GM21576 (cell line): ENCODE measurements around the gene SLC39A11.
A peak's percentile ranks its signal among the peaks of the same experiment; 100 is the strongest.
"Not testable (repeated sequence)": the region's sequence is repeated elsewhere in the genome, so short reads cannot be mapped to it uniquely, and the experiment has no call there.

ENCODE experiments used
- ATAC-seq: cut with Tn5 transposase; IDR thresholded peaks from one replicate; pipeline ENCODE4 v1.9.1; 2021; ENCODE audit warnings: mild to moderate bottlenecking, moderate library complexity; ENCODE audit not compliant: unreplicated experiment

SLC39A11 gene

DNA sequence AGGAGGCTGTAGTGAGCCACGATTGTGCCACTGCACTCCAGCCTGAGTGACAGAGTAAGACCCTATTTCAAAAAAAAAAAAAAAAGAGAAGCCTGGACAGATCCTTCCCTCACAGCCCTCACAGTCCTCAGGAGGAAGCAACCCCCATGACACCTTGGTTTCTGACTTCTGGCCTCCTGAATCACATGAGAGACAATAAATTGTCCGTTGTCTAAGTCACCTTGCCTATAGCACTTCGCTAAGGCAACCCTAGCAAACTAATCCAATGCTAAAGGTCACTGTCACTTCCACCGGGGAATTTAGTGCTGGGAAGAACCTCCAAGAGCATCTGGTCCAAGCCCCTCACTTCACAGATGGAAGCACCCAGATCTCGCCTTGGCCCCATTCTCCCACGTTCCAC lies 18.9 kb upstream of the SLC39A11 start:
- no peak for ATAC-seq

DNA sequence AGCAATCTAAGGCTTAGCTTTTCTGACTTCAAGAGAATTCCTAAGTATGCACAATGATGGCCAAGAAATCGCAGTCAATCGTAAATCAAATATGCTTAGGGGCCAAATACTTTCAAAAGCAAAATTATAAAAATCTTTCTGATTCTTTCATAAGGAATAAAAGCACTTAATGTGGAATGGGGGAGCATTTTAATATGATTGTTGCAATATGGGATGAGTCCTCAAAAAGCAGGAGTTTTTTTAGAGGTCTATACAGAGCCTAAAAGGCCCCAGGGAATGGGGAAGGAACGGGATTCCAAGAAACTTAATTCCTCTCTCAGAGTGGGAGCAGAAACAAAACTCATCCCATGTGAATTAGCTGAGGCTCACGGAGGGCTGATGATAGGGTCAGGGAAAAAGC lies 14.7 kb upstream of the SLC39A11 start:
- ATAC-seq, result no peak

DNA sequence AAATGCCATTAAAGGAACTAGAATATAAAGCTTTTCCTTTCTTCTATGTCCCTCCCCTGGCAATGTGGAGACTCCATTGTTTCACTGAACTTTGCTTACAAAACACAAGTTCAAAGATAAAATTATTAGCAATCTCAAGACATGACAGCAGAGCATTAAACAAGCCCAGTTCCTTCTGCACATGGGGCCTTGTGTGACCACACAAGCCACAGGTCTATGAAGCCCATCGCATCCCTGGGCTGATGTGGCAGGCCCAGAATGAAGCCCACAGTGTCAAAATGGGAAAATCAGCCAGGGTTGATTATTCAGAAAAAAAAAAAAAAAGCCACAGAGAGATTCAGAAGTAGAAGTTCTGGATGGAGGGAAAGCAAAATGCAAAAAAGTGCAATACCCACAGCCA lies 12.9 kb upstream of the SLC39A11 start:
- ATAC-seq, result no peak

DNA sequence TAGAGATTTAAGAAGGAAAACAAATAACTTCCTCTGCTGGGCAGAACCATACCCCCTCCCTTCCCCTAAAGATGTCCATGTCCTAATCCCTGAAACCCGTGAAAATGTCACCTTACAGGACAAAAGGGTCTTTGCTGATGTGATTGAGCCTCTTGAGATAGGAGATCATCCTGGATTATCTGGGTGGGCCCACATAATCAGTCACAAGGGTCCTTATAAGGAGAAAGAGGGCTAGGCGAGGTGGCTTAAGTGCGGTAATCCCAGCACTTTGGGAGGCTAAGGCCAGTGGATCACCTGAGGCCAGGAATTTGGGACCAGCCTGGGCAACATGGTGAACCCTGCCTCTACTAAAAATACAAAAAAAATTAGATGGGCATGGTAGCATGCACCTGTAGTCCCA lies 12.0 kb upstream of the SLC39A11 start:
- no peak for ATAC-seq

DNA sequence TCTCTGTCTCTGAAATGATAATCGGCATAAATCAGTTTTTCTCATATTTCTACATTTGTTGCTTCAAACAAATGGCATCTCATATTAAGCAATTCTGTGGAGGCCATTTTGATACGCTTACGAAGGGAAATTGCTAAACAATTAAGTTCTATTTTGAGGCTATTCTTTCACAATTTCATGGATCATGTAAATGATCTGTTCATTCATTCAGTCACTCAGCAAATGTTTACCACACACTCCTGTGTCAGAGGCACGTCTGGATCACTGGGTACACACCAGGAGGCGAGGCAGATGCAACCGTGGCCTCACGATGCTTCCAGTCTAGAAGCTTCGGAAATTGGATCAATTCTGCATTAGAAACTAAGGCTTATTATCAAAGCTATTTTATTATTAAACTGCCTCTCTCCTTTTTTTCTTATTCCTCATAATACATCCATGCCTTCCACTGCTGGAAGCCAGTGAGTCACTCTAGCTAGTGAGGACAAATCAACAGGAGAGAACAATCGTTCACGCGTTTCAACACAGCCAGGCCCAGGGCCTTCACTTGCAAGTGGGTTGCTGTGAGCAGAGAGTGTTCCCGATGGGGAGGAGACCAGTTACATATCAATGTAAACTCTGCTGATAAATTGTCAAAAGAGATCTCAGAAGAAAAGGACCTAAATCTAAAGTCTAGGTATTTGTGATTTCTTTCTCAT lies 11.3 kb upstream of the SLC39A11 start:
- no peak for ATAC-seq

DNA sequence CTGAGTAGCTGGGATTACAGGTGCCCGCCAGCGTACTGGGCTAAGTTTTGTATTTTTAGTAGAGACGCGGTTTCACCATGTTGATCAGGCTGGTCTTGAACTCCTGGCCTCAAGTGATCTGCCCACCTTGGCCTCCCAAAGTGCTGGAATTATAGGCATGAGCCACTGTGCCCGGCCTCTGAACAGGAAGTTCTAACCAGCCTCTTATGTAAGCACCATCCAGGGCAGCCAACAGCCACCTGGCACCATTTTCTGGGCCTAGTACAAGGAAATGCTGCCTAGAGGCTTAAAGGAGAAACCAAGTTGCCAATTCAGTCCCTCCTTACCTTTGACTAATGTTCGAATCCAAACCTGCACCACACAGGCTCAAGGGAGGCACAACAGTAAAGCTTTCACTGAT lies 8.5 kb upstream of the SLC39A11 start:
- no peak for ATAC-seq

DNA sequence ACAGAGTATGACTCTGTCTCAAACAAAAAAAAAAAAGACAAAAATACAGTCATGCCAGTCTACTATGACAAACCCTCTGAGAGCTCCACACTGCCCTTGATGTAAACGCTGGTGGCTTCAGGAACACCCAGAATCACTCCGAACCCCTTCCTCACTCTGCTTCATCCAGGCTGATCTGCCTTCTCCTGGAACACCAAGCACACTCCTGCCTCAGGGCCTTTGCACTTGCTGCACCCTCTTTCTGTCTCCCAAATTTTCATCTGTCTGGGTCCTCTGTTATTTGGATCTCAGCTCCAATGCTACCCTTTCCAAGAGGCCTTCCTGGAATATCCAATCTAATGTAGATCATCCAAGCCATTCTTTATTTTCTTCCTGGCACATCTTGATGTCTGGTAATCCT lies 7.9 kb upstream of the SLC39A11 start:
- ATAC-seq, result no peak

DNA sequence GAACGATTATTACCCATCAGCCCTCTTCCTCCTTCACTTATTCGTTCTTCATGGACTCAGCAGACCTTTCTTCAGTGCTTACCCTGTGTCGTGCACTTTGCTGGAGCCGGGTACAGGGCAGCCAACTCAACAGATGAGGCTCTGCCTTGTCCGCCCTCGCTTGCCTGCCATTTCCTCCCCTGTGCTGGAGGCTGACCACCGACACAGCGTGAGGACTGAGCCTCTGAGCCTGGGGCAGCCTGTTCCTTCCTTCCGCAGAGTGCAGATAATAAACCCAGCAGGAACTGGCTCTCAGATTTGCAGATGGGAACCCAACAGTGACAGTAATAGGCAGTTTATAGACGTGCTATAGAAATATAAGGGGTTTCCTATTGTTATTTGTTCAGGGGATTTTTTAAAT lies 7.0 kb upstream of the SLC39A11 start:
- ATAC-seq, result no peak

DNA sequence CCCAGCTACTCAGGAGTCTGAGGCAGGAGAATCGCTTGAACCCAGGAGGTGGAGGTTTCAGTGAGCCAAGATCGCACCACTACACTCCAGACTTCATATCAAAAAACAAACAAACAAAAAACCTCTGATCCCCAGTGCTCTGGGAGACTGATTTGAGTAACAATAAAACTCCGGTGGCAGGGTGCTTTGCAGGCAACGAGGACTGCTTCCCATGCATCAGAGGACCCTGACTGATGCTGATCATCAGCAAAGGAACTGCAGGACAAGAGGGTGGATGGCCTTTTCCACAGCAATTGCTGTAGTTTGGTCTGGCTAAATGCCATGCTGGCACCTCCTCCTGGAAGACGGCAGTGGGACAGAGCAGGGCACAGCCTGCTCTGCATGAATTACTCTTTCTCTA lies 6.4 kb upstream of the SLC39A11 start:
- no peak for ATAC-seq

DNA sequence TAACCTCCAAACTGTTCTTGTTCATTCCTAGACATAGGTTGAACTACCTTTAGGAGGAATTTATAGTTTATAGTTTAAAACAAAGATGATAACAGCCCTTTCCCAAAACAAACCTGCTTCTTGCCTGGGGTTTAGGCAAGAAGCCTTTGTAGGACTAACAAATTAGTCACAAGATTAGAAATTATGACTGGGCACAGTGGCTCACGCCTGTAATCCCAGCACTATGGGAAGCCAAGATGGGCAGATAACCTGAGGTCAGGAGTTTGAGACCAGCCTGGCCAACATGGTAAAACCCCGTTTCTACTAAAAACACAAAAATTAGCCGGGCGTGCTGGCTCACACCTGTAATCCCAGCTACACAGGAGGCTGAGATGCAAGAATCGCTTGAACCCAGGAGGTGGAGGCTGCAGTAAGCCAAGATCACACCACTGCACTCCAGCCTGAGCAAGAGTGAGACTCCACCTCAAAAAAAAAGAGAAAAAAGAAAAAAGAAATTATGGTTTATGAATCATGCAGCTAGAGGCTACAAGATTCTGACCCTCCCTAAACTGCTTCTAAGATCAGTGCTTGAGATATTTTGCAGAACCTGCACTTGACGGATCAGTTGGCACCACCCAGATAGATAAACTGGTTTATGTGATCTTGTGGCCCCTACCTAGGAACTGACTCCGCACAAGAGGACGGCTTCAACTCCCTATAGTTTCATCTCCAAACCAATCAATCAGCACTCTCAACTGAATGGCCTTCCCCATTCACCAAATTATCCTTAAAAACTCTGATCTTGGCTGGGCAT lies 5.7 kb upstream of the SLC39A11 start:
- not testable (repeated sequence) for ATAC-seq

DNA sequence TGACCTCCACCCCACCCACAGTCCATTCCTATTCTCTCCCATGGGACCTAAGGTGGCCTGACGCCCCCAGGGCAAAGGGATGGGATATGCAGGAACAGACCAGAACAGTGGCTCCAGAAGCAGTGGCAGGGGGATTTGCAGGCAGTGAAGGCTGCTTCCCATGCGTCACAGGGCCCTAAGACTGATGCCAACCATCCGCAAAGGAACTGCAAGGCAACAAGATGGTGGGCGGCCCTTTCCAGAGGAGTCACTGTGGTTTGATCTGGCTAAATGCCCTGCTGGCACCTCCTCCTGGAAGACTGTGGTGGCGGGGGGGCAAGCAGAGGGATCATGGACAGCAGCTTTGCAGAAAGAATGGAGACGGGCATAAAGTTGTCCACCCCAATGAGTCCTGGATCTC lies 4.4 kb upstream of the SLC39A11 start:
- no peak for ATAC-seq

DNA sequence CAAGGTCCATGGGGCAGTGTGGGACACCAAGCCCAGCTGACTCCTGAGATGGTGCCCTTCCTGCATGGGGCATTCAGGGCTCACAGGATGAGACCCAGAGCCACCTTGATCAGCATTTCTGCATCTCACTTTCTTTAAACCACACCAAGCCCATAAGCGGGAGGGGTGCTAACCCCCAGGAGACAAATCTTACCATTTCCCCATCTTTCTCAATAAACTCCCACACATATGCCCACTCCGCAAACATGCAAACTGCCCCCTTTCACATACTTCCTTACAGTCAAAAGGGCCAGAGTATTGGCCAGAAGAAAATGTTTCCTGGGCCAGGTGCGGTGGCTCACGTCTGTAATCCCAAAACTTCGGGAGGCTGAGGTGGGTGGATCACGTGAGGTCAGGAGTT lies 3.7 kb upstream of the SLC39A11 start:
- ATAC-seq, result no peak

DNA sequence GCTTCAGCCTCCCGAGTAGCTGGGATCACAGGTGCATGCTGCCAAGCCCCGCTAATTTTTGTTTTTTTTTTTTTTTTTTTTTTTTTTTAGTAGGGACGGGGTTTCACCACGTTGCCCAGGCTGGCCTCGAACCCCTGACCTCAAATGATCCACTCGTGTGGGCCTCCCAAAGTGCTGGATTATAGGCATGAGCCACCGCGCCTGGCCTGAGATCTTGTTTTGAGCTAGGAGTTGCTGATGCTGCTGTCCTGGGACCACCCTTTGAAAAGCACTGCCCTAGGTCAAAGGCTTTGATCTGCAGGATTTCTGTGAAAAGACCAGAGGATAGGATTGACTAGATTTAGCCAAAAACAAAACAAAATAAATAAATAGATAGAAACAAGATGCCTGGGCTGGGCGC lies 798 bp upstream of the SLC39A11 start:
- ATAC-seq, result no peak

DNA sequence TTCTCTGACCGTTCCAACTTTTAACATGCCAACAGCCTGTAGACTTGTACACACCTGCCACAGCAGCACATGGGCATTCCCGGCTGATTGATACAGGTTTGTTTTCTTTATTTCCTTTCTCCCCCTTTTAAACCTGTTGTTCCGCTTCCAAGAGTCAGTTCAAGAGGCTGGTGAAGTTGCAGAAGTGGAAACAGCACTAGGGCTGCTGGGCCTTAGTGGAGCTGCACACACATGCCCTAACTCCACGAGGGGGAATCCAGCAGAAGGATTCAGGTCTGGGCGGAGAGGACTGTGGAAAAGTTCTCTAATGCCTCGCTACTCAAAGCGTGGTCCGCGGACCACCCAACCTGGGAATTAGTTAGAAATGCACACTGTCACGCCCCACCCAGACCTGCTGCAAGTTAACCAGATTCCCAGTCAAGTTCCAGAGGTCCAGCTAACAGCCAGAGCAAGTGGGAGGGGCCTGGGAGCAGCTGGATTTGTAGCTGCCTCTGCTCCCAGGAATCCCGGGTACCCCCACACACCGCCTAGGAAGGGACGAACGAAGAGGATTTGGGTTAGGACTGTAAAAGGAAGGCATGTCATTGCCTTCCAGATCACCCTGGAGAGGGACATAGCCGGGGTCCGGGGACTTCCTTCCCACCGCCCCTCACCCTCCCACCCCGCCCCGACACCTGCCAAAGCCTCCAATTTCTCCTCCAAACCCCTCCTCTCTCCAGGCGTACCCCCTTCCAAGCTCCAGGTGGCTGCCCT lies 542 bp downstream of the SLC39A11 start:
- ATAC-seq, result peak; percentile 6

DNA sequence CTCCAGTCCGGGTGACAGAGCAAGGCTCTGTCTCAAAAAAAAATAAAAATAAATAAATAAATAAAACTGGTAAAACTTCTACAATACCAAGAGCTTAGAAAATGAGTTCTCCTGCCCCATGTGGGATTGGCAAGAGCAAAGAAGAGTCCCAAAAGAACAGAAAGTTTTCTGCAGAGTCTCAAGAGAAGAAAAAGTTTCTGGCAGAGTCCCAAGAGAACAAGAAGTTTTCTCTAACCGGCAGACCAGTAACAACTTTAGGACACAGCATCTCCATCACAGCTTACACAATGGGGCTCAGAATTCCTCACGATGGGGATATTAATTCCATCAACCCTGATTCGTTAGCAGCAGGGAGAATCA lies 1.1 kb downstream of the SLC39A11 start:
- ATAC-seq, result no peak

DNA sequence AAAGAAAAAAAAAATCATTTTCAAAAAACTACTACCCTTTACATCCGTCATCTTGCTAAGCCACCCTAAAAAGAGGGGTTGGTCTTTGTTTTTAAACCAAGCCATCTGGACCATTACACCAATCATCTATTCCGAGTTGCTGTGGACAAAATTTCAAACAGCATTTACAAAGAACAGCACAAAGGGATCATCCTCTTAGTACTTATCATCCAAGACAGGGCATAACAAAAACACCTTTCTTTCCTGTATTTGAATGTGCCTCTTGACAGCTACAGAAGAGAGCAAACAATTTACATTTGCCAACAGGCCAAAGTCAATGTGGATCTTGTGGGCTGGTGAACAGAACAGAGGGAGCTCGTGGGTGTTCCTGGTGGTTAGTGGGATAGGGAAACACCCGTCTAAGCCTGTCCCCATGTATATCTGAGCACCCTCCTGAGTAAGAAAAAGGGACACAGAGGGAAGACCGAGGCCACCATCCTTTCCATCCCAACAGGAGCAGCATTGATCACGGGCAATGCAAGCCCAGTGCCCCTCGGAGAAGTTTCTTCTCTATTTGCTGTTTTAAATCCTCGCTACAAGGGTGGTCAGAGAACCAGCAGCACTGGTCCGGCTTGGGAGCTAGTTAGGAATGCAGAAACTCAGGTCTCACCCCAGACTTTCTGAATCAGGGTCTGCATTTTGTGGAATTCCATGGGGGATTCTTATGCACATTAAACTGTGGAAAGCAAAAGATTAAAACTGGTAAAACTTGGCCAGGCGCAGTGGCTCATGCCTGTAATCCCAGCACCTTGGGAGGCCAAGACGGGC lies 1.9 kb downstream of the SLC39A11 start:
- ATAC-seq, result no peak

DNA sequence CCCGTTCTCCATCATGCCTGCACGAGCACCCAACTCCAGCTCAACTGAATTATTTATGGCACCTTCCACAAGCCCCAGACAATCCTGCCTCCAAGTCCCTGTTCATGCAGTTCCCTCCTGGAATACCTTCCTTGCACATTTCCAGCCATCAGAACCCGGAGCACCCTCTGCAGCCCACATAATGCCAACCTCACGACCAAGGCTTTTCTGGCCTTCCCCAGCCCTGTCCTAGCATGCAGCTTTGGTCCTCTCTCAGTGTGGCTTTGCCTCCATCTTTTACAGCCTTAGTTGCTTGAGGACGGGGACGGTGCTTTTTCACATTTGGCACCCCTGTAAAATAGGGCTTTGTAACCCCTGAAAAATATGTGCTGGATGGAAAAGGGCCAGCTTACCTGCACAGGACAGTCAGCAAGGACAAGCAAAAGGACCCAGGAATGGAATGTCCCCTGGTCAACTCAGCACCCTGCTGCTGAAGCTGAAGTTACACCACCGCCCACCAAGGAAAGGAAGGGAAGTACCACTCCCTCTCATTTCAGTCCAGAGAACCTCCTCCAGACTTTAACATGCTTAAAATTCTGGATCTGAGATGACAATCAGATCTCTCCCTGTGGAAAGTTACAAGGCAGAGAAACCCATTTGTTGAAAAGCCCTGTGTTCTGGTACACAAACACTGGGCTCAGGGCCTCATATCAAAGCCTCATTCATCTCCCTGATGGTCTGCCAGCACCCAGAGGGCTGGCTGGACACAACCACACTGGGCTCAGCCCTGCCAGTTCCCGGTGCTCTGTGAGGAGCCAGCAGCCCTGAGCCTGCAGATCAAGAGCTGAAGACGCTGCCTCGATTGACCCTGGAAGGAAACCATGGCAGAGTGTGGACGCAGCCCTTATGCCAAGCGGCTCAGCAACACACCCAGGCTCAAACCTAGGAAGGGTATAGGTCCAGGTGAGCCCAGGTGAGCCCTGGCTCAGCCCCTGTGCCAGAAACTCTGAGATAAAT lies 2.9 kb downstream of the SLC39A11 start:
- no peak for ATAC-seq

DNA sequence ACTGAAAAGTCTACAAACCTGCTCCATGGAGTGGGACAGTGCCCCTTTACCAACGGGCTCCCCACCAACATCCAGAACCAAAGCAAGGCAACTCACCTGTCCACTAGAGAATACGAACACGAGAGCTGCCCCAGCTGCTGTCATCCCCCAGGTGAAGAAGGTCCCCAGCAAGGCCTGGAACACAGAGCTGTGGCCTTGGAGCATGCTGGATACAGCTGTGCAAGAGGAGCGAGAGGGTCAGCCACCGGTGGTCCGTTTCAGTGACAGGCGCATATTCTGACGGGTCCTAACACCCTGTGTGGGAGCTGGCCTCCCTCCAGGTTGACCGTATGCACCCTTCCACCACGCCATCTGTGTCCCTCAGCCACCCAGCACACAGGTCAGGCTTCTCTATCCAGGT lies 3.9 kb downstream of the SLC39A11 start:
- no peak for ATAC-seq

DNA sequence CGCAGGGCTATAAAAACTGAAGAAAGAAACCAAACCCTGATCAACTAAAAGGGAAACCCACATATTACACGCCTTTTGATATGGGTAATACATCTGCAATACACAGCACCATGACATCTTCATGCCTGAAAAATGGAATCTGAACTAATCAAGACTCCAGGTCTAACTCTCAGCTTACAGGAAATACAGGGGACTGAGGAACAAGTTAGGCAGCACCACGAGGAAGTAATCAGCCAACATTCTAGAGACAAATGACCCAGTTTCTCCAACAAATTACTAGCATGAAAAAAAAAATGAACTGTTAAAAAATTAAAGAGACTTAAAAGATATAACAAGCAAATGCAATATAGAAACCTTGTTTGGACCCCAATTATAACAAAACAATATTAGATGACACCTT lies 9.1 kb downstream of the SLC39A11 start:
- ATAC-seq, result no peak

DNA sequence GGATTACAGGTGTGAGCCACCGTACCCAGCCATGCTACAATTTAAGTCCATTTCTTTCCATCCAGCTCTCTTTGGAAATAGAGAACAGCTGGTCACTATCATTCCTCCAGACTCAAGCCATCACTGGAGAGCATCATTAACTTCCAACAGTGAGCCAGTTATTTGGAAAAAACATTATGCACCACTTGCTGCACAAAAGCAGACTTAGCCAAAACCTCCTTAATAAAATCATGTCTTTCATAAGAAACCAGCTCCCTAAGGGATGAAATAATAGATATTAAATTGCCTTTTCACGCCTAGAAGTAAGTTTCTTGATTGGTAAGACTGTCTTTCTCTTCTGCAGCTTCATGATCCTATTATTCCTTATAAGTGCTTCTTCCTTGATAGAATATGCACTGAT lies 17.9 kb downstream of the SLC39A11 start:
- no peak for ATAC-seq
